GM12873 (cell line): ENCODE measurements around the gene KCNQ4.

Experiments used
- TF ChIP-seq, protein P1 (sequence below): IDR thresholded peaks from 2 replicates; pipeline ENCODE4 v1.5.1; 2012; ENCODE audit warnings: low read depth, mild to moderate bottlenecking, moderate library complexity, low read length, control low read depth; ENCODE audit not compliant: insufficient read depth; ENCODE audit errors: missing control alignments

Gene KCNQ4

DNA sequence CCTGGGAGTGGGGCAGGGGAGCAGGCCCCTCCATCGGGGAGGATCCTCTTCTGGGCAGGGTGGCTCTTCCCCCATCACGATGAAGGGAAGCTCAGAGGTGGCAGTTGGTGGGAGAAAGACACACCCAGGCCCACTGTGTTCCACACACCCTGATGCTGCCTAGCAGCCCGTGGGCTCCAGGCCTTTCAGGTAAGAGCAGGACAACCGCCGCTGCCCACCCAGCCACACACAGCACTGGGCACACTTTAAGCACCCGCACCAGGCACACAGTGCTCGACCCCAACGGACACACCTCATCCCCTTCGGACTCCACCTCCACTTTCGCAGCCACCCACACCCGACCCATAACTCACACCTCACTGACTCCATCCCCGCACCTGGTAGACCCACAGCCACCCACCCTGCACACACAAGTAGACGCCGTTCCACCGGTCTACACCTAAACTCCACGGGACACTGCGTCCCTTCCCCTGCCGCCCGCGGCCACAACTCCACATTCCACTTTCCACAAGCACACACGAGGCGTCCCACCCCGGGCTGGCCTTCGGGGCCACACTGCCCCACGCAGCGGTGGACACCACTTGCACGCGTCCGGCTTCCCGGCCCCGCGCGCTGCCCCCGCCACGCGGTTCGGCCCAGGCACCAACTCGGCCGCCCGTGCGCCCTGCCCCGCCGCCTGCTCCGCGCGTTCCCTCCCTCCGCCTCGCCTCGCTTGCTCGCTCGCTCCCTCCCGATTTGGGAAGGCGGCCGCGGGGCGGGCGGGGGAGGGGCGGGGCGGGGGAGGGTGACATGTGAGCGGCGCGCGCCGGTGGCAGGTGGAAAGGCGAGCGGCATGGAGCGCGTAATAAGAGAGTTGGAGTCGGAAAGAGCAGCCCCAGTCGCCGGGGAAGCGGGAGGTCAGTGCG is at the start of gene KCNQ4:
Gene KCNQ4, plus strand, starts transcription at position 787 of the 905 bp plus-strand sequence. CDS start 307 bp downstream, outside the sequence.
- TF ChIP-seq, protein P1, sequence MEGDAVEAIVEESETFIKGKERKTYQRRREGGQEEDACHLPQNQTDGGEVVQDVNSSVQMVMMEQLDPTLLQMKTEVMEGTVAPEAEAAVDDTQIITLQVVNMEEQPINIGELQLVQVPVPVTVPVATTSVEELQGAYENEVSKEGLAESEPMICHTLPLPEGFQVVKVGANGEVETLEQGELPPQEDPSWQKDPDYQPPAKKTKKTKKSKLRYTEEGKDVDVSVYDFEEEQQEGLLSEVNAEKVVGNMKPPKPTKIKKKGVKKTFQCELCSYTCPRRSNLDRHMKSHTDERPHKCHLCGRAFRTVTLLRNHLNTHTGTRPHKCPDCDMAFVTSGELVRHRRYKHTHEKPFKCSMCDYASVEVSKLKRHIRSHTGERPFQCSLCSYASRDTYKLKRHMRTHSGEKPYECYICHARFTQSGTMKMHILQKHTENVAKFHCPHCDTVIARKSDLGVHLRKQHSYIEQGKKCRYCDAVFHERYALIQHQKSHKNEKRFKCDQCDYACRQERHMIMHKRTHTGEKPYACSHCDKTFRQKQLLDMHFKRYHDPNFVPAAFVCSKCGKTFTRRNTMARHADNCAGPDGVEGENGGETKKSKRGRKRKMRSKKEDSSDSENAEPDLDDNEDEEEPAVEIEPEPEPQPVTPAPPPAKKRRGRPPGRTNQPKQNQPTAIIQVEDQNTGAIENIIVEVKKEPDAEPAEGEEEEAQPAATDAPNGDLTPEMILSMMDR, result no peak

DNA sequence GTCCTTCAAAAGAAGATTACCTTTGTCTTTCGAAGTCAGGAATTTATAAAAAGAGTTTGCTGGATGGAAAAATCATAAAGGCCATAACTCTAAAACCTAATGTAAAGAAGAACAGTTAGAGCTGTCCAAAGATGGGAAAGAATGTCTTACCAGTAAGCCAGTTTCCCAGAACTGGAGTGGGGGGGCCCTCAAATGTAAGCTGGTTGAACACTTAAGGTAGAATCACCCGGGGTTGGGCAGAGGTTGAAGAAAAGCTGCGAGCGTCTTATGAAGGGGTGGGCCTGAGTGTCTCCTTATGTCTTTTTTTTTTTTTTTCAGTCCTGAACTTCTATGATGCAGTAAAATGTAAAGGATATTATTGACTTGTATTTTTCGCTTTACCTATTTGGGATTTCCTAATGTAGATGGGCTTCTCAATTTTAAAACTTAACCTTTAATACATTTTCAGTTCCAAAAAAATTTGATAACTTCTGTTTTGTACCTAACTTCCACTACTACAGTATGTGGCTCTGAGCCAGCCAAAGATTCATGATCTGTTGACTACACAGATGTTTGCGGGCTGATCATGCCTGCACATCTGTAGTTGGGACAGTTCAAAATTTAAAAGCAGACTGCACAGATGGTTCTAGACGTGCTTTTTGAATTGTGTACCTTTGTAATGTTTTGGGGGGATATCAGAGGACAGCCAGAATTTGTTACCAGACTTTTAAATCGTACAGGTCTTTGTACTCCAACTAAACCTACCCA is 48.5 kb upstream of the KCNQ4 start:
- TF ChIP-seq, protein P1, result no peak

DNA sequence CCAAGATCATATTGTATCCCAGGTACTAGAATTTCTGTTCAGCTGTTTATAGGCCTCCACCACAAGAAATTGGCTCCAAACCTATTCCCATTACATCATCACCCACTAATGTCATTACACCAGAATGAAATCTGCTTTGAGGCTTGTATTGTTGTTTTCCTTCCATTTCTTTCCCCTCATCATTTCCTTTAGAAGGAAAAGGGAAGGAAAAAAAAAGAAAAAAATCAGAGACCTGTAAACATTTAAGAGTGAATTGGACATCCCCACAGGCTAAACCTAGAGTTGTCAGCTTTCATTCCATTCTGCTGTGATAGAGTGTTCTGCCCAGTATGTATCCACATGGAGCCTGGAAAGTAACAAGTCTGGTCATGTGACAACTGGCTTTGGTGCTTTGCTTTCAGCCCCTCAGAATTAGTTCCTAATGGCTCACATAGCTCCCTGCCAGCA is 47.5 kb upstream of the KCNQ4 start:
- TF ChIP-seq, protein P1, result no peak

DNA sequence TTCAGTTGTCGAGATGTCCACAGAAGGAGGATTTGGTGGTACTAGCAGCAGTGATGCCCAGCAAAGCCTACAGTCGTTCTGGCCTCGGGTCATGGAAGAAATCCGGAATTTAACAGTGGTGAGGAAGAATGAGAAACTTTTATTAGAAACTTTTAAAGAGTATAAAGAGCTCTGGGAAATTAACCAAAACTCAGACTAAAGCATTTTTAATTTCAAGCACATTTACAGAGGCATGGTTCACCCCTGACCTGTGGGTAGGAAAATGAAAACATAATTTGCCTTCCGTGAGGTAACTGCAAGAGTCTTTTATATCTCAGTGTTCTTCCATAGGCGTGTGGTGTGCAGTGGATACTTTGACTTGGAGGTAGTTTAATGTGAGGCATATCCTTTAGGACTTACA is 44.8 kb upstream of the KCNQ4 start:
- TF ChIP-seq, protein P1, result no peak

DNA sequence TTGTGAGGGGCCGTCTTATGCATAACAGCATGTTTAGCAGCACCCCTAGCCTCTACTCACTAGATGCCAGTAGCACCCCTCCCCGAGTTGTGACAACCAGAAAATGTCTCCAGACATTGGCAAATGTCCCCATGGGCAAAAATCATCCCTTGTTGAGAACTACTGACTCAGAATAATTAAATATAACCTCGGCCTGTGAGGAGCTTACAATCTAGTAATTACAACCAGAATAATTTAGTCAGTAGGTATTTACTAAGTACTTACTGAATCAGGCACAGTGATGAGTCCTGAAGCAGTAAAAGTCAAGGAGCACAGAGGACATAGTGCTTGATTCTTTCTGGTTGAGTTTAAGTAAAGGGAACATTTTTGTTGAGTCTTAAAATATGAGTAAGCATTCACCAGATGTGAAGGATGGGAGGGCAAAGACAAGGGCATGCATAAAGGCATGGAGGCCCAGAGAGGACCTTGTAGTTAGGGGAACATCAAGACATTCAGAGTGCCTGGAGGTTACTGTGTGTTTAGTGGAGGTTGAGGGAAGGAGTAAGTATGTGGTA is 44.1 kb upstream of the KCNQ4 start:
- TF ChIP-seq, protein P1, result no peak

DNA sequence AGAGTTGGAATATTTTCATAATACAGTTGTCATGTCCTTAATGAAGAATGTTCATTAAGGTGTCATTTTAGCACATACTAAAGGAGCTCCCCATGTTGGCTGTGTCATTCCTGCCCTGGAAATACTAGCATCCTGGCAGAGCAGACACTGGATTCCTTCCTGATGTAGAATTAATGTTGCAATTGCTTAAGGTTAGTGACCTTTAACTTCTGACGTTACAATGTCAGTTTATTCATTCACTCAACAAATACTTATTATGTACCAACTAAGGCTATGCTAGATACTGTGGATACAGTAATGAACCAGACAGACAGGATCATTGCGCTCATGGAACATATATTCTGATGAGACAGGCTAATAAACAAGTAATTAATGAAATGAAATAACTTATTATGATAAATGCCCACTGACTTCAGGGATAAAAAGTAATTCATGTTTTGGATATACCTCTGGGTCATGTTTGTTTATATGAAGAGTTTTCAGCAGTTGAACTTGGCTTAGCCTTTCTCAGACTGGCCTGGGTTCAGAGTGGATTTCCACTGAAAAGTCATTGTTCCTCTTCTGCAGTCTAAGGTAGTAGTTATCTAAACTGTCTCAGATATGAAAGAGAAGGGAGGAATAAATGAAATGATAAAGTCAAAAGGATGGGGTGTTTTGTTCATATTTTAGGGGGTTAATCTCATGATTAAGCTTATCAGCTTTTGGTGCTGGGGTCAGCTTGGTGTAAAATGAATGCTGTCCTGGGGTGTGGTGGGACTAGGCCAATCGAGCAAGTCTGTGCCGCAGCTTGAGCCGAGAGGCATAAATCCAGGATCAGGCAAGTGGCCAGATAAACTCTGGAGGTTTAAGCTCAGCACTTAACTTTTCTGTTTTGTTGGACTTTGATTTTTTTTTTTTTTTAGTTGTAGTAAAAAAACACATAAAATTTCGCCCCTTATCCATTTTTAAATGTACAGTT is 43.3 kb upstream of the KCNQ4 start:
- TF ChIP-seq, protein P1, result no peak
